GM23338 (cell line): ENCODE data around the gene ATP2B1. TPM values are rescaled to one million over a fixed set of nuclear protein-coding genes. Genes with fewer than 3 reads are reported as not detected.

Source experiments
- ATAC-seq: fragments of 200-7000 bp; cut with Tn5 transposase; 3 replicates; pipeline ENCODE4 v1.9.1; 2020
- DNase-seq: peaks from one replicate; pipeline ENCODE4 v3.0.0-alpha.2; 2015; ENCODE audit warnings: low spot score
- H2AFZ ChIP-seq: fragments of 200-600 bp; sonication (generic); 2 replicates; pipeline ENCODE4 v1.8.0; 2016; ENCODE audit warnings: antibody characterized with exemption, mild to moderate bottlenecking, moderate library complexity
- H3F3A ChIP-seq: fragments of 200-600 bp; sonication (generic); replicated peaks from 2 replicates; pipeline ENCODE4 v1.8.0; 2017; ENCODE audit warnings: antibody characterized with exemption, mixed run types, low read depth
- H3K27ac ChIP-seq: fragments of 200-600 bp; sonication (generic); 2 replicates; pipeline ENCODE4 v1.6.1; 2016; ENCODE audit warnings: low read depth
- H3K27me3 ChIP-seq: fragments of 200-600 bp; sonication (generic); 2 replicates; pipeline ENCODE4 v1.8.0; 2016; ENCODE audit warnings: mild to moderate bottlenecking, mixed run types, moderate library complexity; ENCODE audit not compliant: insufficient read depth
- H3K36me3 ChIP-seq: fragments of 200-600 bp; sonication (generic); 2 replicates; pipeline ENCODE4 v1.8.0; 2016; ENCODE audit warnings: mild to moderate bottlenecking; ENCODE audit not compliant: insufficient read depth
- H3K4me1 ChIP-seq: fragments of 200-600 bp; sonication (generic); 2 replicates; pipeline ENCODE4 v1.8.0; 2016; ENCODE audit warnings: mild to moderate bottlenecking, moderate library complexity; ENCODE audit not compliant: insufficient read depth
- H3K4me2 ChIP-seq: fragments of 200-600 bp; sonication (generic); 2 replicates; pipeline ENCODE4 v1.7.1; 2017; ENCODE audit warnings: mixed run types
- H3K4me3 ChIP-seq: fragments of 200-600 bp; sonication (generic); 2 replicates; pipeline ENCODE4 v1.6.1; 2016; ENCODE audit warnings: mixed run types
- H3K79me2 ChIP-seq: fragments of 200-600 bp; sonication (generic); replicated peaks from 2 replicates; pipeline ENCODE4 v1.8.0; 2017; ENCODE audit warnings: mild to moderate bottlenecking; ENCODE audit not compliant: insufficient read depth
- H3K9me2 ChIP-seq: fragments of 200-600 bp; sonication (generic); 2 replicates; pipeline ENCODE4 v1.8.0; 2017; ENCODE audit not compliant: insufficient read depth
- H4K20me1 ChIP-seq: fragments of 200-600 bp; sonication (generic); replicated peaks from 2 replicates; pipeline ENCODE4 v1.8.0; 2017; ENCODE audit warnings: mild to moderate bottlenecking; ENCODE audit not compliant: insufficient read depth
- H3K27ac Mint-ChIP-seq: 2 replicates; pipeline ENCODE4 v1.8.0; 2020; ENCODE audit warnings: inconsistent platforms, mild to moderate bottlenecking, moderate library complexity, mixed read lengths
- H3K27me3 Mint-ChIP-seq: 3 replicates; pipeline ENCODE4 v1.8.0; 2022; ENCODE audit warnings: low read depth, mild to moderate bottlenecking, moderate library complexity, mixed read lengths, inconsistent platforms; ENCODE audit not compliant: insufficient read depth, poor library complexity
- H3K36me3 Mint-ChIP-seq: 3 replicates; pipeline ENCODE4 v1.8.0; 2021; ENCODE audit warnings: low read depth, mild to moderate bottlenecking, inconsistent platforms, moderate library complexity, mixed read lengths
- H3K4me1 Mint-ChIP-seq: 3 replicates; pipeline ENCODE4 v1.8.0; 2020; ENCODE audit warnings: mild to moderate bottlenecking, inconsistent platforms, mixed read lengths
- H3K4me3 Mint-ChIP-seq: 3 replicates; pipeline ENCODE4 v1.8.0; 2021; ENCODE audit warnings: moderate library complexity, mild to moderate bottlenecking, inconsistent platforms, mixed read lengths
- H3K9me3 Mint-ChIP-seq: 3 replicates; pipeline ENCODE4 v1.8.0; 2020; ENCODE audit warnings: moderate library complexity, mild to moderate bottlenecking, inconsistent platforms, mixed read lengths
- EZH2 ChIP-seq: fragments of 200-600 bp; sonication (generic); IDR thresholded peaks from one replicate; pipeline ENCODE4 v1.8.0; 2017; ENCODE audit warnings: antibody characterized with exemption, mild to moderate bottlenecking, low read depth; ENCODE audit not compliant: unreplicated experiment
- EZH2phosphoT487 ChIP-seq: fragments of 200-600 bp; sonication (generic); IDR thresholded peaks from one replicate; pipeline ENCODE4 v1.8.1; 2018; ENCODE audit warnings: antibody characterized with exemption; ENCODE audit not compliant: unreplicated experiment
- REST ChIP-seq: IDR thresholded peaks from one replicate; pipeline ENCODE4 v1.6.1; 2018; ENCODE audit warnings: antibody characterized with exemption; ENCODE audit not compliant: unreplicated experiment
- ZNF114 ChIP-seq: fragments of 250-450 bp; sonication (Bioruptor Pico); IDR thresholded peaks from 2 replicates; pipeline ENCODE4 v1.5.0; 2020; ENCODE audit warnings: mild to moderate bottlenecking, moderate library complexity
- ZNF331 ChIP-seq: fragments of 250-450 bp; sonication (Bioruptor Pico); IDR thresholded peaks from 2 replicates; pipeline ENCODE4 v1.5.0; 2020; ENCODE audit warnings: low read depth, mild to moderate bottlenecking, moderate library complexity
- ZNF462 ChIP-seq: fragments of 250-450 bp; sonication (Bioruptor Pico); IDR thresholded peaks from 2 replicates; pipeline ENCODE4 v1.5.0; 2020; ENCODE audit warnings: mild to moderate bottlenecking, moderate library complexity
- polyA plus RNA-seq: library from polyadenylated mRNA; unstranded; fragments of >200 nt; fragmentation: Nextera tagmentation; extraction: Ambion mirVana; gene quantifications from 2 replicates; pipeline ENCODE4 v1.2.1, GENCODE V29; 2016
- total RNA-seq: library from RNA; depleted of rRNA; stranded (reverse); fragments of >200 nt; shearing (Covaris generic); gene quantifications from 2 replicates; pipeline ENCODE4 v1.2.3, GENCODE V29; 2014

Gene ATP2B1
- total and polyA plus RNA-seq, 2 experiments from 2014 or later = 39.3 to 42.3 TPM

DNA sequence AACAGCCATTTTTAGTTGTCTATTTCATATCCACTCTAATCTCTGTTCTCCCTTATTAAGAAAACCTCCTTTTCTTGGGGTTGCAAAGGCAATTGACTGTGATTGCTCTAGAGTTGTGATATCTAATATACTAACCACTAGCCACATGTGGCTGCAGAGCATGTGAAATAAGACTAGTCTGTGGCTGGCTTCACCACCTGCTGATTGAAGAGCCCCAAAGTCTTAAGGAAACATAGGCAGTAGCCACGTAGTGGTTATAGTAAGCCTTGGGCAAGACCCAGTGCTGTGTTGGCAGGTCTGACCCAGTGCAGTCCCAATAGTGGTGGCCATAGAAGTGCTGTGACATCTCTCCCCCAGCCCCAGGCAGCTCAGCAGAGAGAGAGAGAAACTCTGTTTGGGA lies 28.4 kb upstream of the ATP2B1 start:
- no peaks in the 10 kb centered on the region for H4K20me1 ChIP-seq
- no peak for DNase-seq
- no peak for TF ChIP-seq ZNF331 (CRISPR knock-in tag)
- no peak for TF ChIP-seq REST
- TF ChIP-seq EZH2 = no peak
- TF ChIP-seq ZNF114 = no peak
- H3K4me2 ChIP-seq = no peak overlapping the region
- H3K36me3 ChIP-seq = no peaks in the 10 kb centered on the region
- H3K27me3 ChIP-seq = no peaks in the 10 kb centered on the region
- H3K27ac ChIP-seq = no peak overlapping the region
- H3K27me3 Mint-ChIP-seq = peaks cover 2% of the 10 kb centered on the region
- no peaks in the 10 kb centered on the region; the same call in 2 of the 3 replicates for H3K36me3 Mint-ChIP-seq
- peaks cover 3% of the 10 kb centered on the region; the same call in 2 of the 3 replicates for H3K9me3 Mint-ChIP-seq
- H3F3A ChIP-seq = no peaks in the 10 kb centered on the region
- no peak overlapping the region for H2AFZ ChIP-seq
- H3K4me3 Mint-ChIP-seq = no peak overlapping the region
- H3K9me2 ChIP-seq = 0 out of 2 replicates have a peak, but pooled peaks cover 6% of the 10 kb centered on the region
- no peak overlapping the region for H3K27ac Mint-ChIP-seq
- H3K79me2 ChIP-seq = no peaks in the 10 kb centered on the region
- no peak for ATAC-seq
- no peaks in the 10 kb centered on the region for H3K4me1 Mint-ChIP-seq
- H3K4me3 ChIP-seq = no peak overlapping the region
- no peaks in the 10 kb centered on the region for H3K4me1 ChIP-seq

GRCh38 chr12:89733579-89734201 lies 25.1 kb upstream of the ATP2B1 start:
- no peaks in the 10 kb centered on the region for H3K27me3 ChIP-seq
- no peak overlapping the region for H3K4me2 ChIP-seq
- H3K36me3 ChIP-seq = no peaks in the 10 kb centered on the region
- Mint-ChIP-seq H3K4me3 (no peak overlapping the region), H3K36me3 (no peaks in the 10 kb centered on the region), H3K9me3 (no peaks in the 10 kb centered on the region), H3K4me1 (no peaks in the 10 kb centered on the region), H3K27ac (no peak overlapping the region), H3K27me3 (no peaks in the 10 kb centered on the region)
- no peaks in the 10 kb centered on the region for H3F3A ChIP-seq
- ATAC-seq (no peak), DNase-seq (no peak)
- no peak overlapping the region for H2AFZ ChIP-seq
- H3K79me2 ChIP-seq = no peaks in the 10 kb centered on the region
- no peaks in the 10 kb centered on the region for H3K4me1 ChIP-seq
- no peak overlapping the region for H3K4me3 ChIP-seq
- H3K27ac ChIP-seq = no peak overlapping the region
- 0 out of 2 replicates have a peak, but pooled peaks cover 3% of the 10 kb centered on the region for H3K9me2 ChIP-seq
- H4K20me1 ChIP-seq = no peaks in the 10 kb centered on the region
- TF ChIP-seq ZNF331 (CRISPR knock-in tag) (no peak), ZNF462 (CRISPR knock-in tag) (no peak), REST (no peak), EZH2phosphoT487 (no peak)
